HepG2 (cell line): ENCODE results near the gene RSRC2.

Experiments
- HNF4G ChIP-seq, 2 experiments: sonication (generic) in 1 of 2; formaldehyde crosslinking in 1 of 2; IDR thresholded peaks; 2 replicates each; pipeline versions ENCODE4 v1.4.0 to v1.6.1; 2011 to 2020; ENCODE audit warnings: borderline replicate concordance in 2 of 2, low read depth in 2 of 2, mild to moderate bottlenecking in 2 of 2, low read length in 1 of 2, missing genetic modification reagents in 1 of 2, moderate library complexity in 1 of 2
- NR2F6 ChIP-seq, 2 experiments: IDR thresholded peaks; 2 replicates each; pipeline ENCODE4 v1.6.1; 2016; ENCODE audit warnings: antibody characterized with exemption in 1 of 2, mild to moderate bottlenecking in 1 of 2
- POLR2A ChIP-seq, 2 experiments: IDR thresholded peaks; 2 replicates each; pipeline ENCODE4 v1.6.1; 2011; ENCODE audit warnings: low read depth in 2 of 2, low read length in 2 of 2, mild to moderate bottlenecking in 1 of 2, moderate library complexity in 1 of 2; ENCODE audit not compliant: insufficient read depth in 1 of 2
- PPARG ChIP-seq: conservative IDR thresholded peaks from 2 replicates; pipeline ENCODE4 v1.6.1; 2016; ENCODE audit warnings: missing biosample characterization, missing genetic modification reagents
- ZBTB33 ChIP-seq: sonication (generic); formaldehyde crosslinking; IDR thresholded peaks from 2 replicates; pipeline ENCODE4 v1.4.0; 2020; ENCODE audit warnings: missing genetic modification reagents
- ZNF605 ChIP-seq: sonication (generic); formaldehyde crosslinking; IDR thresholded peaks from 2 replicates; pipeline ENCODE4 v1.8.0; 2022; ENCODE audit warnings: mild to moderate bottlenecking, missing genetic modification reagents
- TF ChIP-seq, protein P1 (sequence below): IDR thresholded peaks from 2 replicates; pipeline ENCODE4 v1.6.1; 2012; ENCODE audit warnings: low read depth, low read length, improper control_type of control experiment

- TF ChIP-seq, protein P1, sequence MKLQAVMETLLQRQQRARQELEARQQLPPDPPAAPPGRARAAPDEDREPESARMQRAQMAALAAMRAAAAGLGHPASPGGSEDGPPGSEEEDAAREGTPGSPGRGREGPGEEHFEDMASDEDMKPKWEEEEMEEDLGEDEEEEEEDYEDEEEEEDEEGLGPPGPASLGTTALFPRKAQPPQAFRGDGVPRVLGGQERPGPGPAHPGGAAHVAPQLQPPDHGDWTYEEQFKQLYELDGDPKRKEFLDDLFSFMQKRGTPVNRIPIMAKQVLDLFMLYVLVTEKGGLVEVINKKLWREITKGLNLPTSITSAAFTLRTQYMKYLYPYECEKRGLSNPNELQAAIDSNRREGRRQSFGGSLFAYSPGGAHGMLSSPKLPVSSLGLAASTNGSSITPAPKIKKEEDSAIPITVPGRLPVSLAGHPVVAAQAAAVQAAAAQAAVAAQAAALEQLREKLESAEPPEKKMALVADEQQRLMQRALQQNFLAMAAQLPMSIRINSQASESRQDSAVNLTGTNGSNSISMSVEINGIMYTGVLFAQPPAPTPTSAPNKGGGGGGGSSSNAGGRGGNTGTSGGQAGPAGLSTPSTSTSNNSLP: no peak
- TF ChIP-seq ZBTB33 (no peak), NR2F6 (IDR thresholded peaks at IDR 0.05) (no peak), NR2F6 (CRISPR knock-in tag; IDR thresholded peaks at IDR 0.05) (no peak), PPARG (CRISPR knock-in tag) (no peak), POLR2A (IDR thresholded peaks at IDR 0.05; ENCODE audit: insufficient read depth in 1 of 2, low read depth in 2 of 2, low read length in 2 of 2) (no peak), HNF4G (IDR thresholded peaks at IDR 0.05; ENCODE audit: borderline replicate concordance, low read depth, low read length) (no peak), HNF4G (CRISPR knock-in tag; IDR thresholded peaks at IDR 0.05; ENCODE audit: borderline replicate concordance, low read depth) (no peak), ZNF605 (CRISPR knock-in tag) (no peak)
Observed at GRCh38 chr12:122563361-122563760, 36.6 kb upstream of the RSRC2 start.
